HG03103 (cell line): ENCODE data around the gene PRKCH.

Experiments
- ATAC-seq: cut with Tn5 transposase; IDR thresholded peaks from one replicate; pipeline ENCODE4 v1.9.1; 2021; ENCODE audit warnings: low read depth; ENCODE audit not compliant: unreplicated experiment

Gene PRKCH

GRCh38 chr14:61538464-61539022, 217.2 kb downstream of the PRKCH start:
- ATAC-seq: no peak

DNA sequence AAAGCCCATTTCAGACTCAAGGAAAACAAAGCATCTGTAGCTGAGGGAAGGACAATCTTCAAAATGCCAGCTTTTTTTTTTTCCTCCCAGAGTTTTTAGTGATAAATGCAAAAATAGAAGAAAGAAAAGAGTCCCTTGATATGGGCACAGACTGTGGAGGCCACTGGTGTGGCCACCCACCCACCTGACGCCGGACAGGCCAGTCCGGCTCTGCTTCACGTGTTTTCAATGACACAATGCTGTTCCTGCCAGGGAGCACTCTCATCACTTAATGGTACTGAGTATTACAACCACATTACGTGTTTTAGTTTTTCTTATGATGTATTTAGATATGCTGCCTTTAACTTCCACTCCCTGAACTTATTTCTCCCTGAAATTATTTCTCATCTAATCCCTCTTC, 218.3 kb downstream of the PRKCH start:
- ATAC-seq: no peak

DNA sequence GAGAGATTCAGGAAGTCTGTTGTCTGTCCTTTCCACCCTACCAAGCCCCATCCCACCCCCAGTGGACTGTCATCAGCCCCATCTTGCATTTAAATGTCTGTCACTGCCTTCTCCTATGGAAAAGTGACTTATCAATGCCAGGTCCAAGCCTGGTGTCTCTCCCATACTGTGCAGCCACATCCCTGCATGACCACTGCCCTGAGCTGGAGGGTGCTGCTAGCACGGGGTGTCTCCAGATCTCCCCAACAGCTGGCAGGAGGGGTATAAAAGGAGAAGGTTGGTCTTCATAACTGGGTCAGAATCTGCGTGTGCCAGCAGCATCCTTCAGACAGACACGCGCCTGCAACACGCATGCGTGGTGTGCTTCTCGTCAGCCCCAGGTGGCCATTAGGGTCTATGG, 219.6 kb downstream of the PRKCH start:
- ATAC-seq: no peak

DNA sequence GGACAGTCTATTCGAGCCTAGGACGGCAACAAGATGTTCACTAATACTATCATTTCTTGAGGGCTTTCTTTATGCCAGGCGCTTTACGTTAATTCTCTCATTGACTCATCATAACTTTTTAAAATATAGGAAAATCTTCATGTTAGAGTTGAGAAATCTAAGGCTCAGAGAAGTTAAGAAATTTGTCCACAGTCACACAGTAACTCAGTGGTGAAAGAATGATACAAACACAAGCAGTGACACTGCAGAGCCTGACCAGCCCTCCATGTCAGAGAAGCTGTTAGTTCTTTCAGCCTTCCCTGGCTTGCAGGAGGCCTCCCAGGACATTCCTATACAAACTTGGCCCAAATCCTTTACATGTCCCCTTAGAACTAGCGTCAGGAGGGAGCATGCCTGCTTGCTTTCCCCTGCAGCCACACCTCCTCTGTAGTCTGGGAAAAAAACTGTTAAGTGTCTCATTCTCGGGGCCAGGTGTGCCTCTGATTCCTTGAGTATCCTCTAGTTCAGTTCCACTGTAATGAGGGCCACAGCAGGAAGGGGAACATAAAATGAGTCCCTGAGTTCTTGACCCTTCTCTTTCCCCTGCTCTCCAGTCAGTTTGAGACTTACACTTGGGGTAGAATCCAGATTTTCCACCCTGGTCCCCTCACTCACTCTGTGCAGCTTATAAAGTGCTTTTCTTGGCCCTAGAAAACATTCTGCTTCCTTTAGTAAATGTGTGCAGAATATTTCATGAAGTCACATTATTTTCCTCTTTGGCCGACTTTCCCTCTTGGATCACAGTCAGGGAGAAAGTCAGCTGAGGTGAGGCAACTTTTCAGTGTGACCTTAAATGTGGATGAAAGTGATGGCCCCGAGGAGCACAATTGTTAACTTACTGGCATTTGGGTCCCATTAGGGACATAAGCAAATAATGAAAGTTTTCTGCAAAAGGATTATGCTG, 221.7 kb downstream of the PRKCH start:
- no peak for ATAC-seq

- no peak for ATAC-seq
Observed at GRCh38 chr14:61543946-61544345, 222.6 kb downstream of the PRKCH start.

- no peak for ATAC-seq
Observed at GRCh38 chr14:61544448-61545330, 223.3 kb downstream of the PRKCH start.

DNA sequence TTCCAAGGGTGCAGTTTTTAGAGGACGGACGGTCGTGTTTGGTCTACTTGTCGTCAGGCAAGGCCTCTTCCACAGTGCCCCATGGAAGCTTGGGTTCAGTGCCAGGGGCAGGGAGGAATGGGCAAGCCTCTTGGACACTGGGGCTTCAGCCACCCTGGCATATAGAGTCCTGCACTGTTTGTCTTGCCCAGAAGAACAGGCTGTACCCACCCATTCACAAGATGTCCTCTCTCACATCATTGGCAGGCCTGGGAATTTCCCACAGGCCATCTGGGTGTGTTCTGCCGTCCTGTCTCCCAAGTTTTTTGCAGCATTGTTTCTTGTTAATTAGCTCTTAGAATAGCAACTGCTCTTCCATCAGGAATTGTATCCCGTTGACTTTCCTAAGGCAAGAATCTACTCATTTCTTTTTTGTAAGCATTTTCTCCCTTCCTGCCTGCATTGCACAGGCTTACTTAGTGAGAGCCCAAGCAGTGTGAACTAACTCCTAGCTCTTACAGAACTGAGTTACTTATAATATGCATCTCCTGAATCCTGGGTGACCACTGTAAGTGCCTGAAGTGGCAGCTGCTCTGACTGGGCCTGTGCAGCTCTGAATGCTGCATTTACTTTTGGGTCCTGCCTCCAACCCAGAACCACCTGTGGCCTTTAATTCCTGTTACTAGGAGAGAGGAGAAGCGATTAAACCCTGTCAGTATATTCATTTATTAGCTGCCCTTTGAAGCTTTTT, 224.5 kb downstream of the PRKCH start:
- ATAC-seq: no peak

- ATAC-seq: no peak
Observed at GRCh38 chr14:61547186-61548069, 226.0 kb downstream of the PRKCH start.

DNA sequence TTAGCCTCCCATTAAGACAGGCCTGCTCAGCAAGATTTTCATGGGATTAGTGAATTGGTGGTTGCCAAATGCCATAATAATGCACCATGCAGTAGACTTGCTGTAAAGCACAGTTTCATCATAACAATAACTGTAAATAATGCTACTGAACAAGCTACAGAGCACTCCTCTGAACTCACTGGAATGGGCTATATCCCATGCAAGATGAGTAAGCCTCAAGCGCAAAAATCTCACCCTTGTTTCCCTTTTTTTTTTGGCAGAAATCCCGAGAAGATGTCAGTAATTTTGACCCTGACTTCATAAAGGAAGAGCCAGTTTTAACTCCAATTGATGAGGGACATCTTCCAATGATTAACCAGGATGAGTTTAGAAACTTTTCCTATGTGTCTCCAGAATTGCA, 228.0 kb downstream of the PRKCH start:
- ATAC-seq: no peak

DNA sequence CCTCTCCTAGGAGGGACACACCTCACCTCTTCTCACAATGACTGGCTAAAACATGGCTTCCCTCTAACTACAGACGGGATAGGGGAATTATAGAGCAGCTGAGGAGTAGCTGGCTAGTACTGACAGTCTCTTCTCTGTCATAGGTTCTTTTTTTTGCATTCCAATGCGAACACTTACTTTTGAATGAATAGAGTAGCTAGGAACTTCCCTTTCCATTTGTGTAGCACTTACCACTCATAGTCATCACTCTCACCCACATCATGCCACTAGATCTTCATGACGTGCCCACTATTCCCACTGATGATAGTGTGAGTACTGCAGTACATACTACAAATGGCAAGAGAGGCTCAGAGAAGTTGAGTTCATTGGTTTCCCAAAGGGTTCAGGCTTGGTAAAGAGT, 230.0 kb downstream of the PRKCH start:
- ATAC-seq: no peak

GRCh38 chr14:61552241-61552640, 230.9 kb downstream of the PRKCH start:
- ATAC-seq: no peak

DNA sequence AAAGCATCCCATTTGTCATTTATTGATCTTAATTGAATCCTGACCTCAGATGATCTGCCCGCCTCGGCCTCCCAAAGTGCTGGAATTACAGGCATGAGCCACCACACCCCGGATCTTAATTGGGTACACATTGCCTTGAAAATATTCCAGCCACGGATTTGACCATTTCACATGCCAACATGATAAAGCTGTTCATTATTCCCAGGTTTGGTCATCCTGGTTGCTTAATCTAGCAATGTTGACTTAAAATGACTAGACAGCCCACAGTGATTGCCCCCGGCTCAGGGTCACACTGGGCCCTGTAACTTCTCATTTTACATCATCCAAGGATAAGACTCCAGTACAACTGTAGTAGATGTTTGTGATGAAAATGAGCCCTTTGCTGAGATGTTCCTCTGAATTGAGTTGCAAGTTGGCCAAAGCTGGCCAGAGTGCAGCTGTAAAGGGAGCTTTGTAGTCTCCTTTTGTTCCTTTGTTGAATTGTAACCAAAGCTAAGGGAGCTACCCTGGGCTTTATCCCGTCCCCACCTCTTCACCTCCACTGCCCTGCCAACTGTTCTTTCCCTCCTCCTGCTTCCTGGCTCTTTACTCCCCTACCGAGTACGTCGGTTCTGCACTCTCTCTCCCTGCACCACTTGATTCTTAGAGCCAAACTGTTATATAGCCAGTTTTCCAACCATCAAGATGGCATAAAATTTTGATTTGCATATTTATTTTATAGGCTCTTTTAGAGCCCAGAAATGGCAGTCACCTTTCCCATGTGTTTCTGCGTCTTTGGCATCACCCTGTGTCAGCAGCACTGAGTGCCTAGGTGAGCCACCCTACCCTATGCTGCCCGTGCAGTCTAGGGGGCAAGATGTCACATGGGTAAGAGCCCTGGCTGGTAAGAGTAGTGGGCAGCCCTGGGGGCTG, 232.6 kb downstream of the PRKCH start:
- ATAC-seq: no peak

DNA sequence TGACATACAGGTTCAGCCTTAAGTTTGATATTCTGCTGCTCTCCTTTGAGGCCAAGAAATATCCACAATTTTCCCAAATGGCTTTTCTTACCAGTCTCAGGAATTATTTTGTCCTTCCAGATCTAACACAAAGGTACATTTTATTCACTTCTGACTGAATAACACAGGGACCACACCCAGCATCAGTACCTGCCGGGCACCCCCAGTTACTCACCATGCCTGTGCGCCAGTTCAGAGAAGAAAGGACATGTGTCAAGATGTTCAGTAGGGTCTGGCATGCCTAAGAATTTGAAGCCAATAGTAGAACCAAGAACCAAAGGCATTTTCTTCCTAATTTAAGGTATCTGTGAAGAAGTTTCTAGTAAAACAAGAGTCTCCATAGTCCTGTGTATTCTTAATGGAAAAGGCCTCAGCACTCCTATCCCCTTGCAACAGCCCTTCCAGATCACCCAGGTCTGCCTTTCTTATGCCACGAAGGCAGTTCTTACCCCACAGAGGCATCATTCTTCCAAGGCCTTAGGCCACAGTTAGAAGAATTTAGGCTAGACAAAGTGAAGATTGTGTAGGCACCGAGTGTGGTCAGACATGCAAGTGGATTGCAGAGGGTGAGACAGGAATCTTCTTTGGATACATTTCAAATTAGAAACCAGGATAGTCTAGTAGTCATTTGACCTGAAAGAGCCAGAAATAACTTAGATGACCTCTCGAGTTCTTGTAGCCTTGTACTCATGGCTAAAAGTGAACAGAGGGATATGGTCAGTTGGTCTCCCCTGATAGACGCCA, 233.9 kb downstream of the PRKCH start:
- no peak for ATAC-seq

- no peak for ATAC-seq
Observed at GRCh38 chr14:61556455-61556854, 235.1 kb downstream of the PRKCH start.

GRCh38 chr14:61557262-61557661, 235.9 kb downstream of the PRKCH start:
- ATAC-seq: no peak

- ATAC-seq: no peak
Observed at GRCh38 chr14:61557854-61558253, 236.5 kb downstream of the PRKCH start.

DNA sequence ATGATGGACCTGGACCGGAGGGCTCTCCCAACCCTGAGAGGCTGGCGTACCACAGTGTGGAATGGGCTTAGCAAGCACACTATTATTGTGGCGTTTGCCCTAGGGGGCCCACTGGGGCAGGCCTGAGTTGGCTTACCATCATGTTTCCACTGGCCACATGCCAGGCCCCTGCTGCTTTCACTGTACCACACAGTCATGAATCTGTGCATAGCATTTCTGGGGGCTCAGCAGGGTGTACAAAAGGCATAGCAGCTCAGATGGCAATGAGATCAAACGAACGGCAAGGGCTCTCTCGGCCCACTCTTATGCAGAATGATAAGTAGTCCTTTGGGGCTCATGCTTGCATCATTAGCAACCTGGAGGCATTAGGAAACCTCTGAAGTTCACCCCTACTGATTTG, 236.9 kb downstream of the PRKCH start:
- no peak for ATAC-seq
